AG08395 (cell line): ENCODE data around the gene SIL1.
A peak's percentile ranks its signal among the peaks of the same experiment; 100 is the strongest.

ENCODE experiments used
- DNase-seq: peaks from one replicate; pipeline ENCODE4 v3.0.0; 2012; ENCODE audit warnings: mixed read lengths, low spot score

The SIL1 gene

DNA sequence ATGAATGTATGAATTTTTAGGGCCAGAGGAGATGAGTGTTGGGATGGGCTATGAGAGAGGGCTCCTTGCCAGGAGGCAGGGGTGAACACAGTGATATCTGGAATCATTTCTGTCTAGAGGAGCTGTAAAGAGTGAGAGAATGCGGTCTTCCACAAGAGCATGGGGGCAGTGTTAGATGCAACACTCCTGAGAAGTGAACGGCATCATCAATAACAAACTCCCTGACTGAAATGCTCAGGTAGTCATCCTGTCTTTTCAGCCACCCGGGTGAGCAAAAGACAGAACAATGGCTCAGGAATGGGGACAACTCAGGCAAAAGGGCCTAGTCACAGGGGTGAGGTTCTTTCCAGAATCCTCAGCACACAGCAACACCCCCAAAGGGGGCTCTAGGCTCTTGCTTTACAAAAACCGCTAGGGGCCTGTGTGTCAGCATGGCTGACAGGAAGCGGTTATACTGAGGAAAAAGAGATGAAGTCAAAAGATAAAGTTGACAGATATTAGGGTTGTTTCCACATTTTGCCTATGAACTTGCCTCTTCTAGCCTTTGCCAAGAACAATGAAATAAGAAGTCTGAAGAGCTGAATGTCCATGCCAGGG lies 218.4 kb downstream of the SIL1 start:
- no peak for DNase-seq

DNA sequence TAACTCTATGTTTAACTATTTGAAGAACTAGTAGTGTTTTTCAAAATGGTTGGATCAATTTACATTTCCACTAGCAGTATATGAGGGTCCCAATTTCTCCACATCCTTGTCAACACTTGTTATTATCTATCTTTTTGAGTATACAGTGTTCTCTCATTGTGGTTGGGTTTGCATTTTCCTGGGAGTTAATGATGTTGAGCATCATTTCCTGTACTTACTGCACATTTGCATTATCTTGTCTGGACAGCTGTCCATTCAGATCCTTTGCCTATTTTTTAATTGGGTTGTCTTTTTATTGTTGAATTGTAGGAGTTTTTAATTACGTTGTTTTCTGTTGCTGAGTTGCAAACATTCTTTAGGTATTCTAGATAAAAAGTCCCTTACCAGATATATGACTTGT lies 219.6 kb downstream of the SIL1 start:
- DNase-seq, result no peak

DNA sequence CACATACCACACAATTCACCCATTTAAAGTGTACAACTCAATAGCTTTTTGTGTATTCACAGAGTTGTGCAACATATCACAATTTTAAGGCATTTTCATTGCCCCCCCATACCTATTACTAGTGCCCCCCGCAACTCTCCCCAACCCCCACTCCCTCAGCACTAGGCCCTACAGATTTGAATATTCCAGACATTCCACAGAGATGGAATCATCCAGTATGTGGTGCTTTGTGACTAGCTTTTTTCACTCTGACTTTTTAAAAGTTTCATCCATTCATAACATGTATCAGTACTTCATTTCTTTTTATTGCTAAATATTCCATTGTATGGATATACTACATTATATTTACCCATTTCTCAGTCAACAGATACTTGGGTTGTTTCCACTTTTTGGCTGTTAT lies 220.1 kb downstream of the SIL1 start:
- peak; percentile 30 for DNase-seq

DNA sequence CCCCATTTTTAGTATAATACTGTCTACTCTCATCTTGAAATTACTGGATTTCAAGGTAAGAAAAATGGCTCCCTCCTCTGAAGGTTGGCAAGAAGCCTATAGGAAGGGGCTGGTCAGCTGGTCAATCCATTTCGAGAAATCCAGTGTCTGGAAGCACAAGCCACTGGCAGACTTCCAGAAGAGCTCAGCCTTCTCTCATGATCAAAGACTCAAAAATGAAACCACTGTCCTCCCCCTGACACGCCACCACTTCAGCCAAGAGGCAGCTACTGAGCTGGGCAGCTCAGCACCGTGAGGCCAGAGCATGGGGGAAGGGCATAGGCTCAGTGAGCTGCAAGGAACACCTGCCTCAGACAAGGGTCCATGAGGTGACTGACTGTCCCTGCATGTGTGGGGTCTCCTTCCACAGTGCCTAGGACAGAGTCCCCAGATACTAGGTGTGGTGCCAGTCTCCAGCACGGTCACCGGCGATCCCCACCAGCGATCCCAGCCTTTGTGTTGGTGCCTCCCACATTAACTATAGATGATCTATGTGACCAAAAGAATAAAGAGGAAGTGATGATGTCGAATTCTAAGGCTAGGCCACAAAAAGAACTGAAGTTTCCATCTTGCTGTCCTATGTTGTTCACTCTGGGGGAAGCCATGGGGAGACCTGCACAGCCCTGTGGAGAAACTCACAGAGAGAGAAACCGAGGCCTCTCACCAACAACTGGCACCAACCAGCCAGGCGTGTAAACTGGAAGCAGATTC lies 222.9 kb downstream of the SIL1 start:
- DNase-seq, result peak; percentile 83

DNA sequence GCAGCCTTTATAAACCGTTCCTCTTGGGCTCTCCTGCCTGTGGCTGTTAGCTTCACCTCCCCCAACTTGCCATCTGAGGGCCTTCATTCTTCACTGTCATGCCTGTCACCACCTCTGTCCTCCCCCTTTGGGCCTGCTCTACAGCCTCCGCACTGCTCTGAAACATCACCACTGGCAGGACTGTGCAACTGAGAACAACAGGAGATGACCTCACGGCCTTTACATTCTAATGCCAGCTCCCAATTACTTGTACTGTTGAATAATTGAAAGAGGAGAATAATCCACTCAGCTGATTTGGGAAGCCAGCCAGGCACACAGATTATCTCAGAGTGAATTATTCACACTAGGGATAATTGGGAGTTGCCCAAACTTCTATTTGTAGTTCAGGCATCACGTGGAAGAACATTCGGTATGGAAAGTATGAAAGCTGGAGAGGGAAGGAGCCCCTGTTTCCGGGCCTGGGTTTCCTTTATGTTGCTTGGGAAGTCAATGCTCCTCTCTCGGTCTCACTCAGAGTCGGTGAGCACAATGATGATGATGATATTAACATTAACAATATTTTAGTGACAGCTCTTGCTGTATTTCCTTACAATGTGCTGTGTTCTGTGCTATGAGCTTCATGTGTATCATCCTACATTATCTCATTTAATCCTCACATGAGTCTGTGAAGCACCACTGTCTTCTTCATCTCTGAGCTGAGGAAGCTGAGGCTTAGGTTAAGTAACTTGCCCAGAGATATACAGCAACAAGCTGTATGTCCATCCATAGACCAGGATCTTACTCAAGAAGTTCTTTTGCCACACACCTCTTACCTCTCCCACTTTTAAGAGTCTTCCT lies 223.7 kb downstream of the SIL1 start:
- peak; percentile 48 for DNase-seq

DNA sequence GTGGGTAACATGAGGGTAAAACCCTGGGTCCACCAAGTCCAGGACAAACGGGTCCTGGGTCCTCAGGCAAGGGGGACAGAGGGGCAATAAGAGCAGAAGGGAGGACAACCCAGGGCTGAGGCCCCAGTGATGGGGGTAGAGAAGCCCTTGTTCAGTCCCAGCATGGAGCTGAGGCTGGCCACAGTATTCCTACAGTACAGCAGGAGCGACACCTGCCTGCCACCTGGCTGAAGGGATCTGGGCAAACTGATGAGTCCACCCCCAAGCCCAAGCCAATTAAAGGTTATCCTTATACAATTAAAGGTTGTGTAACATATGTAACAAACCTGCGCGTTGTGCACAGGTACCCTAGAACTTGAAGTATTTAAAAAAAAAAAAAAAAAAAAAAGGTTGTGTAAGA lies 225.3 kb downstream of the SIL1 start:
- no peak for DNase-seq

DNA sequence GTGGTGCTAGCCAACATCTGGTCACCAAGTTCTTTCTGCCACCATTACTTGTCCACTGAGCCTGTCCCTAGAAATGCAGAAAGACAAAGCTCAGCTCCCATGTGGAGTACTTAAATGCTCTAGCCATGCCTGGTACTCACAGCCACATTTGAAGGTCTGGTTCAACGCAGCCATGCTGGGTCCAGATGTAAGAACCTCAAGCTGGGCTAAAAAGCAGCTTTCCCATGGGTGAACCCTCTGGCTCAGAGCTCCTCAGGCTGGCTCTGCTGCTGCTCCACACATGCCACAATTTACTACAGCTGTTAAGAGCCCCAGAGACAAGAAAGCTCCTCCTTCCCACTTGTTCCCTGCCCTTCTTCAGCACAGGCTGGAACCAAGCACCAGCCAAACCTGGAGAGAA lies 225.9 kb downstream of the SIL1 start:
- peak; percentile 43 for DNase-seq

DNA sequence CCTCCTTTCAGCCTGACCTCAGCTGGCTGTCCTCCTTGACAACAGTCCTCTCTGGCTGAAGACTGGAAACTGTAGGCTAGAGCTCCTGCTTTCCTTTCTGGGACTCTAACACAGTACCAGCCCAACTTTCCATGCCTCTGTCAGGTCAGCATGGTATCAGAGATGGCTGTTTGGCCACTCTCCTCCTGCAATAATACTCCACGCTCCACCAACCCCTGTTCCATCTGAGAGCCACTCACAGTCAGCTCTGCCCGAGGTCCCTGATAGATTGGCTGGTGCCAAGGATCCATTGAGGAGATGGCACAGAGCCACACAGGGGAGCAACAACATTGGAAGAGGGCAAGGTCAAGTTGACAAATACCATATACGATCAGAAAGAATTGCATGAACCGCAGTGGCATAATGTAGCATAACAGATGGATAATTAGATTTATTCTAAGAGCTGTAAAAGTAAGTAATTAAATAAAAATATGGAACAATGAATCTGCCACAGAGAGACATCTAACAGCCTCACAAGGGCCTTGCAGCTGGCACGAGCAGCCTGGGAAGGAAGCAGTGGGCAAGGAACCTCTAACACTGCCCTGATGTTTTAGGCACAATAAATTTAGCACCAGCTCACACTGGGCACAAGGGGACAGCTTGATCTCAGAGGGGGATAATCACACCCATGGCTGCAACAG lies 228.7 kb downstream of the SIL1 start:
- DNase-seq, result no peak

DNA sequence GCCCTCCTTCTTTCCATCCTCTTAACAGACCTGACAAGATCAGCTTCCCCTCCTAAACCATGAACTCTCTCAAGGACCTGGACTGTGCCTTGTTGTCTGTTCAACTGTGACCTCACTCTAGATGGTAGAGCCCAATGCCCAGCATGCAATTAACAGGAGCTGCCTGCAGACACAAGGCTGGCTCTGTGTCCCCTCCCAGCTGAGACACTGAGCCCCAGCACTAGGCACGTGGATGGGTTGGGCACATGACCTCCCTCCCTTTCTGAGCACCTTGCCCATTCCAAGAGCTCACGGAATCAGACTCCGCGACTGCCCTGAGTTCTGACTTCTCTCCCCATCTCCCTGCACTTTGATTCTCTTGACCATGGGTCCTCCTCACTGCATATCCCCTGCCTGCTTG lies 229.6 kb downstream of the SIL1 start:
- DNase-seq, result no peak

DNA sequence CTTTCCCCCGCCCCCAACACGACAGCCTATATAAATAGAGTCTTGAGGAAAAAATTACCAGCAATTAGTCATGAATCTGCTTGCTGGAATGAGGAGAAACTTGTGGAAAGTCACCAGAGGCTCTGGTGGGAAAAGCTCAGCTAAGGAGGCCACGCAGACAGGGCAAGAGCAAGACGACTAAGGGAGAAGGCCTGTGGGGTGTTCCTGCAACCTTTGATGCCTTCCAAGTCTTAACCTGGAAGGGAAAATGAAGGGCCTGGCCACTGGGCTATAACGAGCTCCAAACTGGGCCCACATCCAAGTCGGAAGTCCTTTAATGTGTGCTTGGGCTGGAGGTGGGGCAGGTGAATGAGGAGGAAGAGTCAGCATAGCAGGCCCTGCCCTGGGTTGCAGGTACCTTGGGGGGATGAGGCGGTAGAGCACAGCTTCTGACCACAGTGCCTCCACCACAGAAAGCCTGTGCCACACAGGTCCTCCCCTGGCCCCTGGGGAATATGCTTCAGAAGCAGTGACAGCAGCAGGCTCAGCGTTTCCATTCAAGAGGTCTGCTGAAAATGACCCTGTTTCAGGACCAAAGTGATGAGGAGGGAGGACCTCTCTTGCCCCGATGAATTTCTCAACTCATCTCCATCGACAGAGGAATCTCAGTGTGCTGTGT lies 230.2 kb downstream of the SIL1 start:
- DNase-seq, result no peak

DNA sequence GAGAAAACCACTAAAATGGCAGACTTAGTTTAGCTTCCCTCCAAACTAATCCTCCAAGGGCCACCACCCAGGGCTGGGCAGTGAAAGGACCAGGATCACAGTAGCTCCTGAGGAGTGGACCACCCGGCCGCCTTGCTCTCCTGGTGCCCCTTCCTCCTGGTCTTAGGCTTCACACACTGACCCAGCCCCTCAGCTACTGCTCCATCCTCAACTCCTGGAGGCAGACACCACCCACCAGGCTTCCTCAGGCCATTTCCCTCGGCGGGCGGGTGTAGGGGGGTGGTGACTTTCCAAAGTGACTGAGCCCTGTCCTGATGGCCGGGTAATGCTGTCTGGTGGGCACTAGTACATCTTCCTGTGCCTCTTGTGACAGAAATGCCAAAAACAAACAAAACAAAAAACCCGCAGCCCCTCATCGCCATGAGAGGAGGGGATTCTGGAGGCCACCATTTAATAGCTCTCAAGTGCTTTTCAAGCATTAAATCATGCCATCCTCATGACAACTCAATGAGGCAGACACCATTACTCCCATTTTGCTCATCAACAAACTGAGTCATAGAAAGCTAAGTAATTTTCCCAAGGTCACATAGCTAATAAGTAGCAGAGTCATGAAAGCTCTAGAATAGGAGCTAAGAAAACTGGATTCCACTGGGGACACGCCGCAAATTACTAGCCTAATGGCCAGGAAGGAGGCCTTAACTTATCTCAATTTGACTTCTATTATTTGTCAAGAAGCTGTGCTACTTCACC lies 231.8 kb downstream of the SIL1 start:
- no peak for DNase-seq

DNA sequence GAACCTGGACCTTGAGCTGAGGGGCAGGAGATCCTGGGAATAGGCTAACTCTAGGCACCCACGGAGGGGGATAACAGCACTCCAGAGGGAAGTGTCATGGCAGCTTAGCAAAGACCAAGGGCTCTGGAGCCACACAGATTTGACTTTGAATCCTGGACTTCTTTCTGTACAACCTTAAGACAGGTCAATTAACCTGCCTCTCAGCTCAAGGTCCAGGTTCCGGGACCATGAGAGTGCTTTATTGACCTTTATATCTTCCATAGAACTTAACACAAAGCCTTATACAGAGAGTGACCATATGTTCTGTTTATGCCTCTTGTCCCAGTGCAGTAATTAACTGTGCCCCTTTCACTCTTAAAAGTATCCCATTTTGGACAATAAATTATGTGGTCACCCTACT lies 232.5 kb downstream of the SIL1 start:
- DNase-seq, result no peak

DNA sequence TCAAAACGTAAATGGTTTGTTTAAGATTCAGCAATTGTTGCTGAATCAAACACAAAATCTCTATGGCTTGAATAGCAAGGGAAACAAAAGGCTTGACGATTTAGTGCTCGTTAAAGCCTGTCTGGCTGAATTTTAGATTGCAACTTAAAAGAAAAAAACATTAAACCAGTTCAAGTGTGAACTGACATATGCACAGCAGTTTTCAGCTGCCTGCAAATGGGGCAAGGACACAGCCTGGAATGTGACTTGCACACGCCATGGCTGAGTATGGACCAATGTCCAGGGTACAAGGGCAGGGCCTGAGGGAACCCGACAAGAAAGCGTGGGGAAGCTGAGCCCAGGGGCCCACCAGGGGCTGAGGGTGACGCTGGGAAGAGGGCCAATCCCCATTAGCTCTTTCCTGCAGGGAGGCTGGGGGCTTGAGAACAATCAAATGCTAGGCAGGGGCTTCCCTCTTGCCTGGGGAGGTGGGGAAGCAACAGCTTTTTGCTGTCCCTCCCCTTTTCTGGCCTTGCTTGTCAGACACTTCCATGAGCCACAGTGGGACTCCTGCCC lies 233.4 kb downstream of the SIL1 start:
- no peak for DNase-seq

DNA sequence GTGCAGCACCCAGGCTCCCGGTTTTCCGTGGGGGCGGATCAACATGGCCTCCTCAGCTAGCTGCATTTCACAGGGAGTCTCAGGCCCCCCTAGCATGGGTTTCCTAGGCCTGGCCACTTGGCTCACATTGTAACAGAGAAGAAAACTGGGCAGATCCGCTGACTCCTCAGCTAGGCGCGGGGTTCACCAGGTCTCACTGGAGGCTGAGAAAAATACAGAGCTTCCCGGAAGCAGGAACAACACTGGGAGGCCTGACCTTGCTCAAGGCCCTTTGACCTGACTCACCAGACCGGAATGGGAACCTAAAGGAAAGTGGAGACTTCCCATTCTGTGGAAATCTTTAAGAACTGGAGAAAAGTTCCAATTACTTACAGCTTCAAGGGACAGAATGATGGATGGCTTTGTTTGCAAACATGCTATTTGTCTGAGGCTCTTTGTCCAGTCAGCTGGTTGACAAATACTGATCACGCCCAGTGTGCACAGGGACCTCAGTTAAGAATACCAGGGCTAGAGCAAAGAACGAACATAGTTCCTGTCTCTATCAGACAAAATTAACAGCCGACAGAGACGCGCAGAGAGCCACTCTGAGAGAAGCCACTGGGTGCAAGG lies 234.3 kb downstream of the SIL1 start:
- no peak for DNase-seq

DNA sequence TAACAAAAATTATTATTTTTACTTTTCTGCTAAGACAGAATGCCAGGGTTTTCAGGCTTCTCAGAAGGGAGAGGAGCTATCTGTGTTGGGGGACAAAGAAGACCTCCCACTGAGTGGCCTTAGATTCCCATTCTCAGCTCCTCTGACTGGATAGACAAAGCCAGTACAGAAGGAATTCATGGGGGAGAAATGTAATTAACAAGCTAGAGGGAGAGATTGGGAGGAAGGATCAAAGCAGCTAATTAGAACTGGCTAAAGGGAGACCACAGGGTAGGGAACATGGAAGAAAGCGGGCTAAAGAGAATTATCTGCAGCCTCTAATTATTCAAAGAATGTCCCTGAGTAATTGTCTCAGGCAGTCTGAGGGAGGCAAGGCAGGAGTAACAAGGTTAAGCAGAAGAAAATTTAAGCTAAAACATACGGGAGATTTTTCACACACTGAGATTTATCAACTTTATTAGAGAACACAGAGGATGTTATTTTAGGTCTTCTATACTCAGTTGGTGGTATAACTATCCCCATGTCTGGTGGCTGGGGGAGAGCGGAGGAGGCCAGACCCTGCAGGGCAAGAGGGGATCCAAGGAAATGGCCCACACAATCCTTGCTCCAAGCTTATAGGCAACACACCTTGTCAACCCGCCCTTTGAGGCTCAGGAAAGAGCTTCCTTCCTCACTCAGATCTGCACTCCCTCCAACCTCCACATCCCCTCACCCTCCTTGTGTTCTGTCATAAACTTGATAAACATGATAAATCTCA lies 235.4 kb downstream of the SIL1 start:
- DNase-seq, result no peak

DNA sequence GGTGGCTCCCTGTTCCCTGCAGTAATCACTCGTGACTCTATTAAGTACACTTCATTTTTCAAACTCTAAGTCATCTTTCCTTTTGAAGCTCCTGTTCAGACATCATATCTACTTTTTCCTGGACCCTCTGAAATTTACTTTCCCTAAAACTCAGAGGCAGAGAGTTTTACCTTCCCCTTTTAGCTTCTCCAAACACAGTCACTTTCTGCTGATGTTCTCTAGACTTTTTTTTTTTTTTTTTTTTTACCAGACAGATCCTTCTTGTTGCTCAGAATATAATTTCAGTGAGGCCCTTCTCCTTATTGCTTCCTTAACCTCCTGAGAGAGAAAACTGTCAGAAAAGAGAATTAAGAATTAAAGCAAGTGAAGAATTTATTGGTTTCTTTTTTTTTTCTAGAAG lies 236.4 kb downstream of the SIL1 start:
- DNase-seq, result no peak

DNA sequence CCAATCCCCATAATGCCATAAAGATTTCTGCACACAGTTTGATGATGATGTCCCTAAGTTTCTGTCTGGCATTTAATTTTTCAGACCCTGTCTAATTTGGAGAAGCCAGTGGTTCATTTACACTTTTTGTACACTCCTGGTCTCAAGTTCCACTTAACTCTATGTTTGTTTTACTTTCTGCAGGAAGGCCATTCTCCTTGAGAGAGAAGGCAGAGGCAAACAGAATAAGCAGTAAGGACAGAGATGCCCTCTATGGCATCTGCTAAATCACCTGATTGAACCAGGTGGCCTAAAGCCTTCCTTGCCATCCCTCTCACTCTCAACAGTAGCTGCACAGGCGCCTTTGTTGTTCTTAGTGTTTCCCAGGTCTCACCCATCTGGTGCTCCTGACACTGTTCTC lies 236.9 kb downstream of the SIL1 start:
- no peak for DNase-seq

DNA sequence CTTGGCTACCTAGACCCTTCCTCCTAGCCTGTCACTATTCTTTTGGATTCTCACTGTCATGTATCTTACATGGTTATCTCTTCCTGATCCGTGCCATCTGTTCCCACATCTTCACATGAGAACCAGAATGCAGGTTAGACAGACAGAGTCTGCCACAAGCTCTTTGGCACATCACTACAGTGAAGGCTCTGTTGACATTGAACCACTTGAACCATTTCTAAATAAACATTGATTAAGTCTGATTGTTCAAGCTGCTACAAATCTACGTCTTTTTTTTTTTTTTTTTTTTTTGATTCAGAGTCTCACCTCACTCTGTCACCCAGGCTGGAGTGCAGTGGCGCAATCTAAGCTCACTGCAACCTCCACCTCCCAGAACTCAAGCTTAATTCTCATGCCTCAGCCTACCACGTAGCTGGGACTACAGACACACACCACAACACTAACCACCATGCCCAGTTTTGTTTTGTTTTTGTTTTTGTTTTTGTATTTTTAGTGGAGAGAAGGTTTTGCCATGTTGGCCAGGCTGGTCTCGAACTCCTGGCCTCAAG lies 237.9 kb downstream of the SIL1 start:
- DNase-seq, result no peak

DNA sequence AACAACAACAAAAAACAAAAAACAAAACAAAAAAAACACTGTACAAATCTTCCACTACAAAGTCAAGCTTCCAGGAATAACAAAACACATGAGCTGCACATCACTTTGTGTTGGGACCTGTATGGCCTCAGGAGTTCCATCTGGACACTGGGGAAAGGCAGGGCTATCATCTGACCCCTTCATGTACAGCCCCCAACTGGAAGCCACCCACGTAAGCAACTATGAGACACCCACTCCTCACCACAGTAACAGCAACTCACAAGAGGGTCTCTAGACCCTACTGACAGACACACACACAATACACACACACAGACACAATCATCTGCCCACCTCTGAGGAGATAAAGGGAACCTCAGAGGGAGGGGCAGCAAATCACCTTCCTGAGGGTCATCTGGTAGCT lies 241.4 kb downstream of the SIL1 start:
- no peak for DNase-seq
